Suppressor macrophage treated with lipopolysaccharide for 1 hour (primary cell): ENCODE data around the gene MAPK8.

Source experiments
- DNase-seq, 3 donors: peaks; one replicate each; pipeline ENCODE4 v3.0.0-alpha.2; 2020 to 2022

The MAPK8 gene

GRCh38 chr10:48451969-48452878 is 145.7 kb downstream of the MAPK8 start:
- DNase-seq, result no peak

GRCh38 chr10:48452879-48453412 is 146.5 kb downstream of the MAPK8 start:
- DNase-seq, result no peak

- DNase-seq, result no peak
These were observed 147.2 kb downstream of the MAPK8 start for GRCh38 chr10:48453451-48454301.

GRCh38 chr10:48454302-48455054 is 148.0 kb downstream of the MAPK8 start:
- DNase-seq, result no peak

GRCh38 chr10:48455055-48455391 is 148.5 kb downstream of the MAPK8 start:
- no peak for DNase-seq

GRCh38 chr10:48455392-48456151 is 149.1 kb downstream of the MAPK8 start:
- DNase-seq, result no peak

GRCh38 chr10:48456361-48456804 is 149.9 kb downstream of the MAPK8 start:
- DNase-seq, result peak; percentile 73 to 85 (median 78)

GRCh38 chr10:48456808-48457761 is 150.6 kb downstream of the MAPK8 start:
- DNase-seq, result peak in 2 of 3 donors; percentile 41 to 69

- no peak for DNase-seq
These were observed 151.6 kb downstream of the MAPK8 start for GRCh38 chr10:48457949-48458661.

- DNase-seq, result no peak
These were observed 152.2 kb downstream of the MAPK8 start for GRCh38 chr10:48458662-48459048.

GRCh38 chr10:48459270-48460150 is 153.0 kb downstream of the MAPK8 start:
- DNase-seq, result peak in 1 of 3 donors; percentile 23

GRCh38 chr10:48460182-48460581 is 153.7 kb downstream of the MAPK8 start:
- DNase-seq, result no peak

GRCh38 chr10:48461623-48462481 is 155.4 kb downstream of the MAPK8 start:
- no peak for DNase-seq

GRCh38 chr10:48462482-48463020 is 156.1 kb downstream of the MAPK8 start:
- DNase-seq, result no peak

GRCh38 chr10:48463318-48464003 is 157.0 kb downstream of the MAPK8 start:
- DNase-seq, result no peak

GRCh38 chr10:48464121-48464870 is 157.8 kb downstream of the MAPK8 start:
- no peak for DNase-seq
